ENCODE results near the gene SGPL1.
A peak's percentile ranks its signal among the peaks of the same experiment; 100 is the strongest.

SGPL1 gene

GRCh38 chr10:70811881-70812280 lies 3.9 kb upstream of the SGPL1 start:
- no peak for DNase-seq

- DNase-seq, result no peak
Measured at GRCh38 chr10:70812814-70813213, 2.9 kb upstream of the SGPL1 start.

- DNase-seq, result no peak
Measured at GRCh38 chr10:70814126-70814525, 1.6 kb upstream of the SGPL1 start.

- peak; percentile 22 to 32 for DNase-seq
Measured at GRCh38 chr10:70816220-70816894, 609 bp downstream of the SGPL1 start.

GRCh38 chr10:70820976-70821750 lies 5.4 kb downstream of the SGPL1 start:
- DNase-seq, result peak in 1 of 2 donors; percentile 4

- DNase-seq, result no peak
Measured at GRCh38 chr10:70822076-70822820, 6.5 kb downstream of the SGPL1 start.

GRCh38 chr10:70827086-70827757 lies 11.5 kb downstream of the SGPL1 start:
- no peak for DNase-seq

- DNase-seq, result no peak
Measured at GRCh38 chr10:70828923-70829322, 13.2 kb downstream of the SGPL1 start.

GRCh38 chr10:70829543-70829942 lies 13.8 kb downstream of the SGPL1 start:
- no peak for DNase-seq

GRCh38 chr10:70830164-70830563 lies 14.4 kb downstream of the SGPL1 start:
- DNase-seq, result no peak

GRCh38 chr10:70832221-70832620 lies 16.5 kb downstream of the SGPL1 start:
- DNase-seq, result no peak

GRCh38 chr10:70832852-70833528 lies 17.2 kb downstream of the SGPL1 start:
- DNase-seq, result no peak

GRCh38 chr10:70833601-70834000 lies 17.9 kb downstream of the SGPL1 start:
- no peak for DNase-seq

GRCh38 chr10:70834021-70834420 lies 18.3 kb downstream of the SGPL1 start:
- no peak for DNase-seq

- no peak for DNase-seq
Measured at GRCh38 chr10:70834441-70835151, 18.8 kb downstream of the SGPL1 start.

- DNase-seq, result no peak
Measured at GRCh38 chr10:70836319-70836718, 20.6 kb downstream of the SGPL1 start.

GRCh38 chr10:70837660-70838059 lies 21.9 kb downstream of the SGPL1 start:
- DNase-seq, result no peak

- no peak for DNase-seq
Measured at GRCh38 chr10:70838270-70838805, 22.6 kb downstream of the SGPL1 start.

GRCh38 chr10:70840836-70841235 lies 25.1 kb downstream of the SGPL1 start:
- DNase-seq, result no peak

GRCh38 chr10:70843333-70843732 lies 27.6 kb downstream of the SGPL1 start:
- no peak for DNase-seq

- DNase-seq, result no peak
Measured at GRCh38 chr10:70843776-70844489, 28.2 kb downstream of the SGPL1 start.
